DOHH2 (cell line): ENCODE data around the gene CIB4.

Experiments
- H3F3A ChIP-seq: fragments of 200-600 bp; sonication (generic), shearing (Covaris generic); 2 replicates; pipeline ENCODE4 v1.6.0; 2016; ENCODE audit warnings: antibody characterized with exemption, mild to moderate bottlenecking; ENCODE audit not compliant: control insufficient read depth, insufficient read depth
- H3K27ac ChIP-seq: fragments of 200-600 bp; sonication (generic); 2 replicates; pipeline ENCODE4 v1.5.1; 2014; ENCODE audit warnings: low read depth, mild to moderate bottlenecking, low read length, moderate library complexity
- H3K27me3 ChIP-seq: fragments of 200-600 bp; sonication (generic); 2 replicates; pipeline ENCODE4 v1.6.1; 2014; ENCODE audit warnings: mild to moderate bottlenecking, low read length, mixed read lengths; ENCODE audit not compliant: control insufficient read depth
- H3K36me3 ChIP-seq: fragments of 200-600 bp; sonication (generic); 2 replicates; pipeline ENCODE4 v1.6.1; 2014; ENCODE audit warnings: mild to moderate bottlenecking, low read length, moderate library complexity, mixed read lengths; ENCODE audit not compliant: control insufficient read depth
- H3K4me1 ChIP-seq: fragments of 200-600 bp; sonication (generic); 2 replicates; pipeline ENCODE4 v1.6.1; 2014; ENCODE audit warnings: mild to moderate bottlenecking, low read length, mixed read lengths; ENCODE audit not compliant: control insufficient read depth
- H3K4me2 ChIP-seq: fragments of 200-600 bp; sonication (generic); 2 replicates; pipeline ENCODE4 v1.6.0; 2014; ENCODE audit warnings: mild to moderate bottlenecking, low read length, moderate library complexity
- H3K4me3 ChIP-seq: fragments of 200-600 bp; sonication (generic); 2 replicates; pipeline ENCODE4 v1.5.1; 2014; ENCODE audit warnings: mild to moderate bottlenecking, low read length, mixed read lengths
- H3K79me2 ChIP-seq: fragments of 200-600 bp; sonication (generic); 2 replicates; pipeline ENCODE4 v1.6.1; 2014; ENCODE audit warnings: mild to moderate bottlenecking, low read length, mixed read lengths; ENCODE audit not compliant: control insufficient read depth
- H3K9me2 ChIP-seq: fragments of 200-600 bp; sonication (generic); replicated peaks from 2 replicates; pipeline ENCODE4 v1.6.1; 2014; ENCODE audit warnings: mild to moderate bottlenecking, low read length, mixed read lengths; ENCODE audit not compliant: control insufficient read depth
- H3K9me3 ChIP-seq: fragments of 200-600 bp; sonication (generic); 2 replicates; pipeline ENCODE4 v1.6.1; 2014; ENCODE audit warnings: antibody characterized with exemption, low read length, mixed read lengths; ENCODE audit not compliant: control insufficient read depth, insufficient read depth
- H4K20me1 ChIP-seq: fragments of 200-600 bp; sonication (generic); 2 replicates; pipeline ENCODE4 v1.6.0; 2014; ENCODE audit warnings: low read depth, mild to moderate bottlenecking, antibody characterized with exemption, low read length, moderate library complexity; ENCODE audit not compliant: control insufficient read depth, insufficient read depth
- EZH2phosphoT487 ChIP-seq: fragments of 200-600 bp; sonication (generic); IDR thresholded peaks from 2 replicates; pipeline ENCODE4 v1.6.1; 2017; ENCODE audit warnings: borderline replicate concordance, mild to moderate bottlenecking, antibody characterized with exemption, low read length, moderate library complexity, mixed read lengths
- TF ChIP-seq, protein P1 (sequence below): fragments of 200-600 bp; sonication (generic); IDR thresholded peaks from one replicate; pipeline ENCODE4 v1.5.1; 2014; ENCODE audit warnings: antibody characterized with exemption, mild to moderate bottlenecking, low read depth, low read length; ENCODE audit not compliant: poor library complexity, severe bottlenecking

CIB4 gene

DNA sequence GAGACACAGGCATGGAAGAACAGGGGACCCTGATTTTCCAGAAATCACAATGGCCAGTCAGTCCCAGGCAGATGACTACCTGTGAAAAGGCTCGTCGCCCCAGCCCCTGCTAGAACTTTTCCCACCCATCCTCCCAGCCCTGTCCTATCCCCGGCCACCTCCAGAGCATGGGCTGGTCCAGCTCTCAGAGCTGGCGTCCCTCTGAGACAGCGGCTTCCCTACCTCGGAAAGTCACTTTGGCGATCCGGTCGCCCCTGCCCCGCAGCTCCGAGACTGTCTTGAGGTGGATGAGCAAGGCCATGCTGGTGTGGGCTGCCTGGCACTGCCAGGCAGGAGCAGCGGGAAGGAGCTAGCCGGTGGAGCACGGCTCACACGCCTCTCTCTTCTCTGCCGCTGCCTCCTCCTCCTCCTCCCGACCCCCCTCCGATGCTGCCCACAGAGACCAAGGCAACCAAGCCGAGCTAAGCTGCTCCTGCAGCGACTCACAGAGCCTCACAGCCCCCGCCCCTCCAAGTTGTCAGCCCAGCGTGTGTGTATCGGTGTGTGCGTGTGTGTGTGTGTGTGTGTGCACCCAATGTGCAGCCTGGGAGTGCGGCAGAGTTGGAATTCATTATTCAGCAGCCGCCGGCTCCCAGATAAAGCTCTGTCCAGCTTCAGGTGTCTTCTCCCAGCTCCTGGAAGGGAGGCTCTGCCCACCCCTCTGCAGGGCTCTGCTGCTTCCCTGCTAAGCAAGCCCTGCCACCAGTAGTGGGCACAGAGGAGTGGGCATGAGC, 82.7 kb downstream of the CIB4 start:
- Histone ChIP-seq H3K4me3 (no peak overlapping the region), H3K27me3 (peaks cover 11% of the 10 kb centered on the region), H3F3A (no peaks in the 10 kb centered on the region)

DNA sequence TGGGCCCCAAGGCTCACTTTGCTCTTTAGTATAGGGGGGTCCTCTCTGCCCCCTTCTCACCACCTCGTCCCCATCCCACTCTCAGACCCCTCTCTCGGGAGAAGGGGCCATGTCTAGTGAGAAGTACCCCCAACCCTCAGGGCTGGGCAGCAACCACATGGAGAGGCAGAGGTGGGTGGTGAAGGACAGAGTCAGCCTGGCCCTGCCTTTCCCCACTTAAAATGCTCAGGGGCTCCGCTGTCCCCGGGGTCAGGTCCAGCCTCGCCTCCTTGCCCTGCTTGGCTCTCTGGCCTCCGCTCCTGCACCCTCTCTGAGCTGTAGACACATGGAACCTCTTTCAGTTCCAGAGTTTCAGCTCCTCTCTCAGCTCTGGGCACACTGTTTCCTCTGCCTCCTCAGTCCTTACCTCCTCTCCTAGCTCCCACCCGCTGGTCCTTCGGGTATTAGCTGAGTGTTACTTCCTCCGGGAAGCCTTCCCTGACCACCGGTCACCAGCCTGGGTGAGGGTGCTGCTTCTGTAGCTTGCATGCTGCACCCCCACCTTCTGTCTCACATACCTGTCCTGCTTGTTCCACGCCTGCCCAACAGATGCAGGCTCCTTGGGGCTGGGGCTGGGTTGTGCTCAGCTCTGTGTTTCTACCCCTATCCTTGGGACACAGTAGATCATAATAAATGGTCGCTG, 83.8 kb downstream of the CIB4 start:
- H3K4me3 ChIP-seq, result no peak overlapping the region
- H3K9me2 ChIP-seq, result no peaks in the 10 kb centered on the region
- peaks cover 8% of the 10 kb centered on the region; the same call in 1 of the 2 replicates for H3K27me3 ChIP-seq
- TF ChIP-seq EZH2phosphoT487, result no peak
- TF ChIP-seq, protein P1, sequence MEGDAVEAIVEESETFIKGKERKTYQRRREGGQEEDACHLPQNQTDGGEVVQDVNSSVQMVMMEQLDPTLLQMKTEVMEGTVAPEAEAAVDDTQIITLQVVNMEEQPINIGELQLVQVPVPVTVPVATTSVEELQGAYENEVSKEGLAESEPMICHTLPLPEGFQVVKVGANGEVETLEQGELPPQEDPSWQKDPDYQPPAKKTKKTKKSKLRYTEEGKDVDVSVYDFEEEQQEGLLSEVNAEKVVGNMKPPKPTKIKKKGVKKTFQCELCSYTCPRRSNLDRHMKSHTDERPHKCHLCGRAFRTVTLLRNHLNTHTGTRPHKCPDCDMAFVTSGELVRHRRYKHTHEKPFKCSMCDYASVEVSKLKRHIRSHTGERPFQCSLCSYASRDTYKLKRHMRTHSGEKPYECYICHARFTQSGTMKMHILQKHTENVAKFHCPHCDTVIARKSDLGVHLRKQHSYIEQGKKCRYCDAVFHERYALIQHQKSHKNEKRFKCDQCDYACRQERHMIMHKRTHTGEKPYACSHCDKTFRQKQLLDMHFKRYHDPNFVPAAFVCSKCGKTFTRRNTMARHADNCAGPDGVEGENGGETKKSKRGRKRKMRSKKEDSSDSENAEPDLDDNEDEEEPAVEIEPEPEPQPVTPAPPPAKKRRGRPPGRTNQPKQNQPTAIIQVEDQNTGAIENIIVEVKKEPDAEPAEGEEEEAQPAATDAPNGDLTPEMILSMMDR, result no peak
- H3K27ac ChIP-seq, result no peak overlapping the region
- H3K9me3 ChIP-seq, result no peaks in the 10 kb centered on the region
- no peaks in the 10 kb centered on the region for H3K36me3 ChIP-seq
- H3K4me2 ChIP-seq, result no peak overlapping the region
- no peaks in the 10 kb centered on the region for H3F3A ChIP-seq
- no peaks in the 10 kb centered on the region for H3K4me1 ChIP-seq
- no peaks in the 10 kb centered on the region for H3K79me2 ChIP-seq
- no peaks in the 10 kb centered on the region; the same call in 1 of the 2 replicates for H4K20me1 ChIP-seq

More for the DNA sequence above, 82.7 kb downstream of the CIB4 start:
- H3K4me2 ChIP-seq, result no peak overlapping the region
- no peaks in the 10 kb centered on the region for H3K36me3 ChIP-seq
- H3K9me3 ChIP-seq, result no peaks in the 10 kb centered on the region
- H3K79me2 ChIP-seq, result no peaks in the 10 kb centered on the region
- no peaks in the 10 kb centered on the region for H3K4me1 ChIP-seq
- H4K20me1 ChIP-seq, result no peaks in the 10 kb centered on the region; the same call in 1 of the 2 replicates
- TF ChIP-seq, protein P1, result no peak
- no peak for TF ChIP-seq EZH2phosphoT487
- no peaks in the 10 kb centered on the region for H3K9me2 ChIP-seq
- no peak overlapping the region for H3K27ac ChIP-seq

DNA sequence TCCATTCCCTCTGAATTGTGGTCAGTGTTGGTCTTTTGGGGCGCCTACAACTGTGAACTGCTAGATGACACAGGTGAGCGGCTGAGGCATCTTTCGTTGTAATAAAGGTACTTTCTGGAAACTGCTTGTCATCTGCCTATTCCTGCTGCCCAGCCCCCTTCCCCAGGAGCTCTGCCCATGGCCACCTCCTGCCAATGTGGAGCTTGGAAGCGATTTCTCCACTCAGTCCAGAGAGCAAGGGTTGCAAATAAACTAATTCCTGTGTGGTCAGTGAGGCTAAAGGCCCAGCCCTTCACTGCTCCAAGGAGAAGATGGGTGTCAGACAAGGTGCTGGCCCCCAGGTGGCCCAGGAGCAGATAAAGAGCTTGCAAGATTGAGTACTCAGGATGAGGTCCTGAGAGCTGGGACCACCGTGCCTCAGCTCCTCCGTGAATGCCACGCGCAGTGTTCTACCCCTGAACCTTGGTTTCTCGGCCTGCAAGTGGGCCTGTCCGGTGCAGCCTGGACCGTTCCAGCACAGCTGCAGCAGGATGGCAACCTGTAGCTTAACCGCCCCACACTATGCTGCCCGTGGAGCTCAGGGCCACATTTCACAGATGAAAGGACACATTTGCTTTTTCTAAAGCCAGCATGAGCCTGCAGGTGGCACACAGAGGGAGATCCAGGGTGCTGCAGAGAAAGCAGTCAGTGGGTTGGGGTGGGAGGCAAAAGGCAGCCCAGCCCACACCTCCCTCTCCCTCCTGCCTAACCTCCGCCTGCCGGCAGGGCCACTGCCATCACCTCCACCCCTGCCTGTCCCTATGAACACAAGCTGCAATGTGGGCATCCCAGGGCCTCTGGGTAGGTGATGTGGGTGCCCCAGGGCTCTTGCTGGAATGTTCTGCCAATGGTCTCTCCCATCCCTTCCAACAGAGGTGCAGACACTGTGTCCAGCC, 84.6 kb downstream of the CIB4 start:
- Histone ChIP-seq H3K36me3 (no peaks in the 10 kb centered on the region), H3K79me2 (no peaks in the 10 kb centered on the region), H3K27me3 (peaks cover 7% of the 10 kb centered on the region; the same call in 1 of the 2 replicates), H3K9me2 (no peaks in the 10 kb centered on the region), H3F3A (no peaks in the 10 kb centered on the region), H3K4me2 (no peak overlapping the region), H3K9me3 (no peaks in the 10 kb centered on the region), H4K20me1 (no peaks in the 10 kb centered on the region; the same call in 1 of the 2 replicates), H3K4me3 (no peak overlapping the region), H3K4me1 (no peaks in the 10 kb centered on the region), H3K27ac (no peak overlapping the region)
- TF ChIP-seq EZH2phosphoT487, result no peak
- TF ChIP-seq, protein P1, result no peak
